Right lobe of liver (tissue), 4 donors: ENCODE results near the gene TMEM17.

Experiments used
- CTCF ChIP-seq, 4 donors: fragments of 200-600 bp in 3 of 4; fragments of 450-650 bp in 1 of 4; IDR thresholded peaks; one replicate each; pipeline versions ENCODE4 v1.5.1 to v1.8.0; 2016 to 2022; ENCODE audit warnings: antibody characterized with exemption in 4 of 4, mild to moderate bottlenecking in 2 of 4
- POLR2A ChIP-seq: fragments of 450-650 bp; IDR thresholded peaks from one replicate; pipeline ENCODE4 v1.6.1; 2017; ENCODE audit warnings: antibody characterized with exemption, mild to moderate bottlenecking
- donor health status: DM: no; HTN: no; CAD: no.
- donor health status: DM: no; HTN: no; CAD: no.
- donor health status: DM: no; HTN: yes; CAD: no.

- no peak for TF ChIP-seq CTCF (IDR thresholded peaks at IDR 0.05)
- TF ChIP-seq POLR2A, result no peak
Measured at GRCh38 chr2:62511636-62512035, 5.6 kb upstream of the TMEM17 start.
